ENCODE measurements around the gene PLEKHM2.

DNA sequence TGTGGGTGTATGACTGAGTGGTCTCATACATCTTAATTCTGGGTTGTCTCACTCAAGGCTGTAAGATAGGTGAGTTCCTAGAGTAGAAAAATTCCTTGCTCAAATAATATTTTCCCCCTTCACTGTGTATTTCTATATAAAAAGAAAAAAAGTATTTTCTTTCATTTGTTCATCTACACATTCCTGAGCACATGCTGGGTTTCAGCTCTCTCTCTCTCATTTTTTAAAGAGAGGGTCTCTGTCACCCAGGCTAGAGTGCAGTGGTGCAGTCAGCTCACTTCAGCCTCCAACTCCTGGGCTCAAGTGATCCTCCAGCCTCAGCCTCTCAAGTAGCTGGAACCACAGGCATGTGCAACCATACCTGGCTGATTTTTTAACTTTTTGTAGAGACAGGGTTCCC, 44.9 kb upstream of the PLEKHM2 start:
- TF ChIP-seq, protein P1, sequence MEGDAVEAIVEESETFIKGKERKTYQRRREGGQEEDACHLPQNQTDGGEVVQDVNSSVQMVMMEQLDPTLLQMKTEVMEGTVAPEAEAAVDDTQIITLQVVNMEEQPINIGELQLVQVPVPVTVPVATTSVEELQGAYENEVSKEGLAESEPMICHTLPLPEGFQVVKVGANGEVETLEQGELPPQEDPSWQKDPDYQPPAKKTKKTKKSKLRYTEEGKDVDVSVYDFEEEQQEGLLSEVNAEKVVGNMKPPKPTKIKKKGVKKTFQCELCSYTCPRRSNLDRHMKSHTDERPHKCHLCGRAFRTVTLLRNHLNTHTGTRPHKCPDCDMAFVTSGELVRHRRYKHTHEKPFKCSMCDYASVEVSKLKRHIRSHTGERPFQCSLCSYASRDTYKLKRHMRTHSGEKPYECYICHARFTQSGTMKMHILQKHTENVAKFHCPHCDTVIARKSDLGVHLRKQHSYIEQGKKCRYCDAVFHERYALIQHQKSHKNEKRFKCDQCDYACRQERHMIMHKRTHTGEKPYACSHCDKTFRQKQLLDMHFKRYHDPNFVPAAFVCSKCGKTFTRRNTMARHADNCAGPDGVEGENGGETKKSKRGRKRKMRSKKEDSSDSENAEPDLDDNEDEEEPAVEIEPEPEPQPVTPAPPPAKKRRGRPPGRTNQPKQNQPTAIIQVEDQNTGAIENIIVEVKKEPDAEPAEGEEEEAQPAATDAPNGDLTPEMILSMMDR (IDR thresholded peaks at IDR 0.05; ENCODE audit: borderline replicate concordance, extremely low read depth, low read length, poor library complexity, severe bottlenecking) = no peak
- no peak for TF ChIP-seq EZH2 (IDR thresholded peaks at IDR 0.05; ENCODE audit: borderline replicate concordance, low read depth, low read length, severe bottlenecking)

Data from DND-41 (cell line).